ENCODE results near the gene RYR3.

RYR3 gene

GRCh38 chr15:33454996-33455395 is 144.2 kb downstream of the RYR3 start:
- DNase-seq = no peak

GRCh38 chr15:33458421-33458820 is 147.7 kb downstream of the RYR3 start:
- no peak for DNase-seq

- no peak for DNase-seq
Measured at GRCh38 chr15:33460166-33460805, 149.5 kb downstream of the RYR3 start.

GRCh38 chr15:33461671-33462070 is 150.9 kb downstream of the RYR3 start:
- no peak for DNase-seq

- DNase-seq = no peak
Measured at GRCh38 chr15:33467146-33467815, 156.5 kb downstream of the RYR3 start.

GRCh38 chr15:33467816-33468163 is 157.0 kb downstream of the RYR3 start:
- DNase-seq = no peak

GRCh38 chr15:33468740-33469139 is 158.0 kb downstream of the RYR3 start:
- no peak for DNase-seq

GRCh38 chr15:33473005-33473404 is 162.2 kb downstream of the RYR3 start:
- no peak for DNase-seq

- no peak for DNase-seq
Measured at GRCh38 chr15:33473714-33474113, 162.9 kb downstream of the RYR3 start.

- no peak for DNase-seq
Measured at GRCh38 chr15:33476076-33476475, 165.3 kb downstream of the RYR3 start.

- no peak for DNase-seq
Measured at GRCh38 chr15:33476908-33477307, 166.1 kb downstream of the RYR3 start.

GRCh38 chr15:33489335-33489734 is 178.6 kb downstream of the RYR3 start:
- DNase-seq = no peak

- DNase-seq = no peak
Measured at GRCh38 chr15:33490703-33491102, 179.9 kb downstream of the RYR3 start.

GRCh38 chr15:33492434-33493052 is 181.8 kb downstream of the RYR3 start:
- no peak for DNase-seq

- no peak for DNase-seq
Measured at GRCh38 chr15:33494306-33494705, 183.5 kb downstream of the RYR3 start.

GRCh38 chr15:33500432-33501195 is 189.8 kb downstream of the RYR3 start:
- no peak for DNase-seq

- DNase-seq = no peak
Measured at GRCh38 chr15:33503681-33504080, 192.9 kb downstream of the RYR3 start.

- DNase-seq = no peak
Measured at GRCh38 chr15:33506781-33507296, 196.1 kb downstream of the RYR3 start.

- no peak for DNase-seq
Measured at GRCh38 chr15:33508703-33509102, 197.9 kb downstream of the RYR3 start.

GRCh38 chr15:33515121-33515520 is 204.4 kb downstream of the RYR3 start:
- no peak for DNase-seq

- no peak for DNase-seq
Measured at GRCh38 chr15:33516563-33516962, 205.8 kb downstream of the RYR3 start.

GRCh38 chr15:33517944-33518343 is 207.2 kb downstream of the RYR3 start:
- DNase-seq = no peak

GRCh38 chr15:33518421-33518820 is 207.7 kb downstream of the RYR3 start:
- DNase-seq = no peak

- no peak for DNase-seq
Measured at GRCh38 chr15:33524274-33524673, 213.5 kb downstream of the RYR3 start.
